HG02885 (cell line): ENCODE results near the gene CLDN3.
A peak's percentile ranks its signal among the peaks of the same experiment; 100 is the strongest.
"Not testable (repeated sequence)": the region's sequence is repeated elsewhere in the genome, so short reads cannot be mapped to it uniquely, and the experiment has no call there.

Experiments
- ATAC-seq: cut with Tn5 transposase; IDR thresholded peaks from one replicate; pipeline ENCODE4 v1.9.1; 2021; ENCODE audit warnings: mild to moderate bottlenecking; ENCODE audit not compliant: unreplicated experiment, poor library complexity

The CLDN3 gene, protein sequence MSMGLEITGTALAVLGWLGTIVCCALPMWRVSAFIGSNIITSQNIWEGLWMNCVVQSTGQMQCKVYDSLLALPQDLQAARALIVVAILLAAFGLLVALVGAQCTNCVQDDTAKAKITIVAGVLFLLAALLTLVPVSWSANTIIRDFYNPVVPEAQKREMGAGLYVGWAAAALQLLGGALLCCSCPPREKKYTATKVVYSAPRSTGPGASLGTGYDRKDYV

GRCh38 chr7:73770002-73770859 is at the start of gene CLDN3:
TSS of gene CLDN3 (minus strand) at chr7:73770270. CDS start at chr7:73770049, 221 bp downstream.
- no peak for ATAC-seq

- no peak for ATAC-seq
Measured at GRCh38 chr7:73817121-73817520, 47.1 kb upstream of the CLDN3 start.

- ATAC-seq: no peak
Measured at GRCh38 chr7:73815436-73815835, 45.4 kb upstream of the CLDN3 start.

- no peak for ATAC-seq
Measured at GRCh38 chr7:73812996-73813395, 42.9 kb upstream of the CLDN3 start.

- ATAC-seq: peak; percentile 54
Measured at GRCh38 chr7:73811760-73812168, 41.7 kb upstream of the CLDN3 start.

GRCh38 chr7:73810998-73811360 is 40.9 kb upstream of the CLDN3 start:
- ATAC-seq: no peak

DNA sequence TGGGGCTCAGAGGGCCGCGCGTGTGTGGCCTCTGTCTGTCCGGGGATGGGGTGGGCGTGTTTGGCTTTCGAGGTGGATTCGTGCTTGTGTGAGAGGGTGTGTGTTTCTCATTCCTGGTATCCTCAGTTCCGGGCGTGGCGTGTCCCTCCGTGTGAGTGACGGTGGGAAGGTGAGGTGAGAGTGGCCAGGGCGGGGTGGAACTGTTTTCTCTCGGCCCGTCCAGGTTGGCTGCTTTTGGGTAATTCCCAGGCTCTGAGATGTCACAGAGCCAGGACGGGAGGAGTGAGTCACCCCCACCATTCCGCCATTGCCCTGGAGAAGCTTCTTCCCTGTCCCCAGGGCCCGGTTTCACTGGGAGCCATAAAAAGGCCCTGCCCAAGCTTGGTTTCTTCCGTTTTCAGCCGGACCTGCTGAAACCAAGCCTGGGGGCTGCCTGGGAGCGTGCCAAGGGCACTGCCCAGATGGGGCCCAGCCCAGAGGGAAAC is 39.4 kb upstream of the CLDN3 start:
- no peak for ATAC-seq

- no peak for ATAC-seq
Measured at GRCh38 chr7:73802459-73802858, 32.4 kb upstream of the CLDN3 start.

GRCh38 chr7:73801577-73801976 is 31.5 kb upstream of the CLDN3 start:
- no peak for ATAC-seq

GRCh38 chr7:73799282-73800141 is 29.4 kb upstream of the CLDN3 start:
- ATAC-seq: no peak

GRCh38 chr7:73797176-73797575 is 27.1 kb upstream of the CLDN3 start:
- not testable (repeated sequence) for ATAC-seq

DNA sequence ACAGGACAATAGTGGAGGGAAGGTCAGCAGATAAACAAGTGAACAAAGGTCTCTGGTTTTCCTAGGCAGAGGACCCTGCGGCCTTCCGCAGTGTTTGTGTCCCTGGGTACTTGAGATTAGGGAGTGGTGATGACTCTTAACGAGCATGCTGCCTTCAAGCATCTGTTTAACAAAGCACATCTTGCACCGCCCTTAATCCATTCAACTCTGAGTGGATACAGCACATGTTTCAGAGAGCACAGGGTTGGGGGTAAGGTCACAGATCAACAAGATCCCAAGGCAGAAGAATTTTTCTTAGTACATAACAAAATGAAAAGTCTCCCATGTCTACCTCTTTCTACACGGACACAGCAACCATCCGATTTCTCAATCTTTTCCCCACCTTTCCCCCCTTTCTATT is 26.6 kb upstream of the CLDN3 start:
- ATAC-seq: not testable (repeated sequence)

DNA sequence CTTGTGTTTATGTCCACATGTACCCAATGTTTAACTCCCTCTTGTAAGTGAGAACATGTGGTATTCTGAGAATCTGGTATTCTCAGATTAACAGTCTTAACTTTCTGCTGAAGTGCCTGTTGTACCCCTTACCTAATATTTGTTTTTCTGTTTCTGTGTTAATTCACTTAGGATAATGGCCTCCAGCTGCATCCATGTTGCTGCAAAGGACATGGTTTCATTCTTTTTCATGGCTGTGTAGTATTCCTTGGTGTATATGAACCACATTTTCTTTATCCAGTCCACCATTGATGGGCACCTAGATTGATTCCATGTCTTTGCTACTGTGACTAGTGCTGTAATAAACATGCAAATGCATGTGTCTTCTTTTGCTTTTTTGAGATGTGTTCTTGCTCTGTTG is 25.1 kb upstream of the CLDN3 start:
- ATAC-seq: not testable (repeated sequence)

DNA sequence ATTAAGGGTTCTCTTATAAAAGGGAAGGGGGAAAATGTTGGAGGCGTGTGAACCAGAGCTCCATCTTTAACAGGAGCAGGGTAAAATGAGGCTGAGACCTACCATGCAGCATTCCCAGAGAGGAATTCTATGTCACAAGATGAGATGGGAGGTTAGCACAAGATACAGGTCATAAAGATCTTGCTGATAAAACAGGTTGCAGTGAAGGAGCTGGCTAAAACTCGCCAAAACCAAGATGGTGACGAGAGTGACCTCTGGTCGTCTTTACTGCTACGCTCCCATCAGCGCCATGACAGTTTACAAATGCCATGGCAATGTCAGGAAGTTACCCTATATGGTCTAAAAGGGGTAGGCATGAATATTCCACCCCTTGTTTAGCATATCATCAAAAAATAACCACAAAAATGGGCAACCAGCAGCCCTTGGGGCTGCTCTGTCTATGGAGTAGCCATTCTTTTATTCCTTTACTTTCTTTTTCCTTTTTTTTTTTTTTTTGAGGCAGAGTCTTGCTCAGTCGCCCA is 21.2 kb upstream of the CLDN3 start:
- not testable (repeated sequence) for ATAC-seq

DNA sequence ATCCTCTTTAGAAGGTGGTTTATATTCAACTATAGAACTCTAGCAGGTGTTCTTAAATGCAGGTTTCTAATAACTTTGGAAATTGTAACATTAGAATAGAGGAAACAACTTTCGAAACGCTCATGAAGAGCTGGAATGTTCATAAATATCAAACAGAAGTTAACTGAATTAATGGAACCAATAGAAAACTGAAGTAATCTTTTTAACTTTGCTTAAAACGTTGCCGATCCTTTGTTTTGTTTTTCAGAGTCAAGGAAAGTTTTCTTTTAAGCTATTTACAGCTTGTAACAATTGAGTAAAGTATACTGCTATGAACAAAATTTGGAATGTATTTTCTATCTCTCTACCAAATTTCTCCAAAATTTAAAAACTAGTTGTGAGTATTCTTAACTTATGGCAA is 19.0 kb upstream of the CLDN3 start:
- ATAC-seq: no peak

GRCh38 chr7:73787786-73788048 is 17.6 kb upstream of the CLDN3 start:
- not testable (repeated sequence) for ATAC-seq

GRCh38 chr7:73786588-73786987 is 16.5 kb upstream of the CLDN3 start:
- ATAC-seq: no peak

DNA sequence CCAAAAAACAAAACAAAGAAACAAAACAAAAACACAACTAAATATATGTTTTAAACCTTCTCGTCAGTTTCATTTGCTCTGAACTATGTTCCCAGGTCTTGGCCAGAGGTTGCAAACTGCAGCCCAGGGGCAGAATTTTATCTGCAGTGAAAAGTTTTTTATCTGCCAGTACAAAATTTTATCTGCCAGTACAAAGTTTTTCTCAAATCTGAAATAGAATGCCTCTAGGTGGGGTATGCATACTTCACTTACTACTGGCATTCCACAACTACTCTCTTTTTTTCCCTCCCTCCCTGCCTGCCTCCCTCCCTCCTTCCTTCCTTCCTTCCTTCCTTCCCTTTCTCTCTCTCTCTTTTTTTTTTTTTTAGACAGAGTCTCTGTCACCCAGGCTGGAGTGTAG is 9.4 kb upstream of the CLDN3 start:
- ATAC-seq: no peak

DNA sequence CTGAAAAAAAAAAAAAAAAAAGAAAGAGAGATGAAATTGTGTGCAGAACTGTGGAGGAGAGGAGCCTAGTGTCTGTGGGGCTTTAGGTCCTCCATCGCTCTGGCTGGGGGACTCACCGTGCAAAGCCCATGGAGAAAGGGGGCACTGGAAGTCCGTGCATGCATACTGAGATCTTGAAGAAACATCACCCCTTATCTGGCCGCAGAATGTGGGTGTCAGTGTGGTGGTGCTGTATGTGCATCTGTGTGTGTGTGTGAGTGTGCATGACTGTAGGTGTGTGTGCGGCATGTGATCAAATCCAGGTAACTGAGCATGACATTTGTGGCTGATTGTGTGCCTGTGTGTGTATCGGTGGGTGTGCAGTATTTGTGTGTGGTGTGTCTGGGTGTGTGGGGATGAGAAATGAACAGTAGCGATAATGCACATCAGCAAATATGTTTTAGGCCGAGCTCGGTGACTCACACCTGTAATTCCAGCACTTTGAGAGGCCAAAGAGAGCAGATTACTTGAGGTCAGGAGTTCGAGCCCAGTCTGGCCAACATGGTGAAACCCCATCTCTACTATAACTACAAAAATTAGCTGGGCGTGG is 8.8 kb upstream of the CLDN3 start:
- ATAC-seq: no peak

DNA sequence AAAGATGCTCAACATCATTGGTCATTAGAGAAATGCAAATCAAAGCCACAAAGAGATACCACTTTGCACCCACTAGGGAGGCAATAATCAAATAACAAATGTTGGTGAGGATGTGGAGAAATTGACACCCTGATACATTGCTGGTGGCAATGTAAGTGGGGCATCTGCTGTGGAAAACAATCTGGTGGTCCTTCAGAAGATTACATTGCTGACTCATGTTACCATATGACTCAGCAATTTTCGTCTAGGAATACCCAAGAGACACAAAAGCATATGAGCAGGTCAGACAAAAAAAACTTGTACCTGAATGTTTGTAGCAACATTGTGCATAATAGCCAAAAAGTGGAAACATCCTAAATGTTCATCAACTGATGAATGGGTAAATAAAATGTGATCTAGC is 4.9 kb upstream of the CLDN3 start:
- no peak for ATAC-seq
